ENCODE measurements around the gene C4BPB.

Gene C4BPB

GRCh38 chr1:207102146-207102545 is 13.5 kb downstream of the C4BPB start:
- H3K9me3 Mint-ChIP-seq: no peaks in the 10 kb centered on the region
- DNase-seq (ENCODE audit: low spot score in 2 of 2) (no peak), ATAC-seq (replicated peaks; ENCODE audit: extremely low read depth, poor library complexity, severe bottlenecking) (no peak)
- no peaks in the 10 kb centered on the region for H3K4me1 Mint-ChIP-seq
- H3K36me3 Mint-ChIP-seq (ENCODE audit: insufficient read depth): no peaks in the 10 kb centered on the region
- H3K4me3 Mint-ChIP-seq: no peak overlapping the region
- peaks cover 29% of the 10 kb centered on the region for H3K27me3 Mint-ChIP-seq
- H3K27ac Mint-ChIP-seq (ENCODE audit: low read depth): no peak overlapping the region

GRCh38 chr1:207102659-207103058 is 14.0 kb downstream of the C4BPB start:
- no peaks in the 10 kb centered on the region for H3K4me1 Mint-ChIP-seq
- DNase-seq (ENCODE audit: low spot score in 2 of 2): no peak
- no peak overlapping the region for H3K4me3 Mint-ChIP-seq
- ATAC-seq (replicated peaks; ENCODE audit: extremely low read depth, poor library complexity, severe bottlenecking): no peak
- H3K27ac Mint-ChIP-seq (ENCODE audit: low read depth): no peak overlapping the region
- H3K27me3 Mint-ChIP-seq: peaks cover 35% of the 10 kb centered on the region
- no peaks in the 10 kb centered on the region for H3K36me3 Mint-ChIP-seq (ENCODE audit: insufficient read depth)
- H3K9me3 Mint-ChIP-seq: no peaks in the 10 kb centered on the region

GRCh38 chr1:207103892-207104373 is 15.3 kb downstream of the C4BPB start, which contains the start of gene C4BPA:
TSS of gene C4BPA (plus strand) at chr1:207104233. CDS start at chr1:207113026, 8,793 bp downstream.
- no peak within 1 kb of the TSS for H3K4me3 Mint-ChIP-seq
- ATAC-seq (replicated peaks; ENCODE audit: extremely low read depth, poor library complexity, severe bottlenecking): no peak
- H3K4me1 Mint-ChIP-seq: no peaks in the 10 kb centered on the region
- no peaks in the 10 kb centered on the region for H3K9me3 Mint-ChIP-seq
- peaks cover 46% of the 10 kb centered on the region for H3K27me3 Mint-ChIP-seq
- H3K27ac Mint-ChIP-seq (ENCODE audit: low read depth): no peak within 1 kb of the TSS
- H3K36me3 Mint-ChIP-seq (ENCODE audit: insufficient read depth): no peaks in the 10 kb centered on the region
- no peak for DNase-seq (ENCODE audit: low spot score in 2 of 2)

- Mint-ChIP-seq H3K36me3 (ENCODE audit: insufficient read depth) (no peaks in the 10 kb centered on the region), H3K27me3 (peaks cover 63% of the 10 kb centered on the region), H3K9me3 (no peaks in the 10 kb centered on the region), H3K4me1 (no peaks in the 10 kb centered on the region), H3K4me3 (no peak overlapping the region), H3K27ac (ENCODE audit: low read depth) (no peak overlapping the region)
- no peak for DNase-seq (ENCODE audit: low spot score in 2 of 2)
- no peak for ATAC-seq (replicated peaks; ENCODE audit: extremely low read depth, poor library complexity, severe bottlenecking)
Measured at GRCh38 chr1:207109004-207109403, 20.3 kb downstream of the C4BPB start.

- Mint-ChIP-seq H3K27me3 (peaks cover 55% of the 10 kb centered on the region), H3K9me3 (no peaks in the 10 kb centered on the region), H3K36me3 (ENCODE audit: insufficient read depth) (no peaks in the 10 kb centered on the region), H3K4me1 (no peaks in the 10 kb centered on the region), H3K27ac (ENCODE audit: low read depth) (no peak overlapping the region), H3K4me3 (no peak overlapping the region)
- DNase-seq (ENCODE audit: low spot score in 2 of 2) (no peak), ATAC-seq (replicated peaks; ENCODE audit: extremely low read depth, poor library complexity, severe bottlenecking) (no peak)
Measured at GRCh38 chr1:207112616-207113296, 24.1 kb downstream of the C4BPB start.

- Mint-ChIP-seq H3K4me3 (no peak overlapping the region), H3K36me3 (ENCODE audit: insufficient read depth) (no peaks in the 10 kb centered on the region), H3K4me1 (no peaks in the 10 kb centered on the region), H3K27ac (ENCODE audit: low read depth) (no peak overlapping the region), H3K9me3 (no peaks in the 10 kb centered on the region), H3K27me3 (peaks cover 33% of the 10 kb centered on the region)
- no peak for ATAC-seq (replicated peaks; ENCODE audit: extremely low read depth, poor library complexity, severe bottlenecking)
- no peak for DNase-seq (ENCODE audit: low spot score in 2 of 2)
Measured at GRCh38 chr1:207115269-207115668, 26.6 kb downstream of the C4BPB start.

- Mint-ChIP-seq H3K4me3 (no peak overlapping the region), H3K4me1 (no peaks in the 10 kb centered on the region), H3K36me3 (ENCODE audit: insufficient read depth) (no peaks in the 10 kb centered on the region), H3K9me3 (peaks cover 15% of the 10 kb centered on the region), H3K27me3 (peaks cover 54% of the 10 kb centered on the region), H3K27ac (ENCODE audit: low read depth) (no peak overlapping the region)
- ATAC-seq (replicated peaks; ENCODE audit: extremely low read depth, poor library complexity, severe bottlenecking) (no peak), DNase-seq (ENCODE audit: low spot score in 2 of 2) (no peak)
Measured at GRCh38 chr1:207124389-207124788, 35.7 kb downstream of the C4BPB start.

GRCh38 chr1:207128336-207128921 is 39.8 kb downstream of the C4BPB start:
- ATAC-seq (replicated peaks; ENCODE audit: extremely low read depth, poor library complexity, severe bottlenecking) (no peak), DNase-seq (ENCODE audit: low spot score in 2 of 2) (no peak)
- no peaks in the 10 kb centered on the region for H3K36me3 Mint-ChIP-seq (ENCODE audit: insufficient read depth)
- H3K9me3 Mint-ChIP-seq: peaks cover 22% of the 10 kb centered on the region
- H3K27me3 Mint-ChIP-seq: peaks cover 43% of the 10 kb centered on the region
- H3K27ac Mint-ChIP-seq (ENCODE audit: low read depth): no peak overlapping the region
- H3K4me1 Mint-ChIP-seq: no peaks in the 10 kb centered on the region
- H3K4me3 Mint-ChIP-seq: no peak overlapping the region

- H3K36me3 Mint-ChIP-seq (ENCODE audit: insufficient read depth): no peaks in the 10 kb centered on the region
- H3K9me3 Mint-ChIP-seq: peaks cover 22% of the 10 kb centered on the region
- ATAC-seq (replicated peaks; ENCODE audit: extremely low read depth, poor library complexity, severe bottlenecking) (no peak), DNase-seq (ENCODE audit: low spot score in 2 of 2) (no peak)
- no peak overlapping the region for H3K4me3 Mint-ChIP-seq
- peaks cover 38% of the 10 kb centered on the region for H3K27me3 Mint-ChIP-seq
- H3K4me1 Mint-ChIP-seq: no peaks in the 10 kb centered on the region
- no peak overlapping the region for H3K27ac Mint-ChIP-seq (ENCODE audit: low read depth)
Measured at GRCh38 chr1:207129053-207129452, 40.4 kb downstream of the C4BPB start.

GRCh38 chr1:207130252-207131036 is 41.8 kb downstream of the C4BPB start:
- no peak for ATAC-seq (replicated peaks; ENCODE audit: extremely low read depth, poor library complexity, severe bottlenecking)
- Mint-ChIP-seq H3K36me3 (ENCODE audit: insufficient read depth) (no peaks in the 10 kb centered on the region), H3K9me3 (peaks cover 22% of the 10 kb centered on the region), H3K27me3 (peaks cover 36% of the 10 kb centered on the region), H3K4me1 (no peaks in the 10 kb centered on the region), H3K27ac (ENCODE audit: low read depth) (no peak overlapping the region), H3K4me3 (no peak overlapping the region)
- no peak for DNase-seq (ENCODE audit: low spot score in 2 of 2)

- no peak for ATAC-seq (replicated peaks; ENCODE audit: extremely low read depth, poor library complexity, severe bottlenecking)
- no peaks in the 10 kb centered on the region for H3K36me3 Mint-ChIP-seq (ENCODE audit: insufficient read depth)
- no peak for DNase-seq (ENCODE audit: low spot score in 2 of 2)
- H3K4me3 Mint-ChIP-seq: no peak overlapping the region
- no peak overlapping the region for H3K27ac Mint-ChIP-seq (ENCODE audit: low read depth)
- peaks cover 30% of the 10 kb centered on the region for H3K27me3 Mint-ChIP-seq
- peaks cover 22% of the 10 kb centered on the region for H3K9me3 Mint-ChIP-seq
- H3K4me1 Mint-ChIP-seq: no peaks in the 10 kb centered on the region
Measured at GRCh38 chr1:207131163-207131562, 42.5 kb downstream of the C4BPB start.

- no peak for ATAC-seq (replicated peaks; ENCODE audit: extremely low read depth, poor library complexity, severe bottlenecking)
- H3K4me1 Mint-ChIP-seq: no peaks in the 10 kb centered on the region
- no peak overlapping the region for H3K4me3 Mint-ChIP-seq
- H3K27me3 Mint-ChIP-seq: peaks cover 26% of the 10 kb centered on the region
- no peak overlapping the region for H3K27ac Mint-ChIP-seq (ENCODE audit: low read depth)
- no peak for DNase-seq (ENCODE audit: low spot score in 2 of 2)
- no peaks in the 10 kb centered on the region for H3K36me3 Mint-ChIP-seq (ENCODE audit: insufficient read depth)
- H3K9me3 Mint-ChIP-seq: peaks cover 5% of the 10 kb centered on the region
Measured at GRCh38 chr1:207134581-207134980, 45.9 kb downstream of the C4BPB start.

GRCh38 chr1:207139616-207140015 is 51.0 kb downstream of the C4BPB start:
- Mint-ChIP-seq H3K9me3 (no peaks in the 10 kb centered on the region), H3K36me3 (ENCODE audit: insufficient read depth) (no peaks in the 10 kb centered on the region), H3K27ac (ENCODE audit: low read depth) (no peak overlapping the region), H3K4me3 (no peak overlapping the region), H3K27me3 (peaks cover 54% of the 10 kb centered on the region), H3K4me1 (no peaks in the 10 kb centered on the region)
- DNase-seq (ENCODE audit: low spot score in 2 of 2): no peak
- ATAC-seq (replicated peaks; ENCODE audit: extremely low read depth, poor library complexity, severe bottlenecking): no peak
